Natural killer cell (primary cell): ENCODE measurements around the gene INPP5B. TPM values are rescaled to one million over a fixed set of nuclear protein-coding genes. Genes with fewer than 3 reads are reported as not detected.
A peak's percentile ranks its signal among the peaks of the same experiment; 100 is the strongest.

Experiments used
- ATAC-seq, 3 donors: fragments of 150-1000 bp in 2 of 3; fragments of 200-7000 bp in 1 of 3; cut with Tn5 transposase; 1 replicate in 1 of 3; 2 replicates in 2 of 3; pipeline ENCODE4 v1.10.0; 2021; ENCODE audit warnings: mild to moderate bottlenecking in 2 of 3, moderate library complexity in 2 of 3
- DNase-seq, 2 donors: peaks; one replicate each; pipeline versions ENCODE4 v3.0.0 to v3.0.0-alpha.2; 2013 to 2021; ENCODE audit warnings: mixed read lengths in 1 of 2
- H3K27ac ChIP-seq: one replicate; pipeline ENCODE4 v1.5.1; 2013; ENCODE audit warnings: mild to moderate bottlenecking, low read length
- H3K27me3 ChIP-seq: one replicate; pipeline ENCODE4 v1.6.1; 2013; ENCODE audit warnings: low read length; ENCODE audit not compliant: control insufficient read depth, insufficient read depth
- H3K36me3 ChIP-seq: one replicate; pipeline ENCODE4 v1.6.1; 2013; ENCODE audit warnings: low read length; ENCODE audit not compliant: control insufficient read depth, insufficient read depth
- H3K4me1 ChIP-seq: one replicate; pipeline ENCODE4 v1.6.1; 2013; ENCODE audit warnings: low read length; ENCODE audit not compliant: control insufficient read depth, insufficient read depth
- H3K4me3 ChIP-seq: one replicate; pipeline ENCODE4 v1.5.1; 2013; ENCODE audit warnings: low read length
- H3K9me3 ChIP-seq: one replicate; pipeline ENCODE4 v1.6.1; 2013; ENCODE audit warnings: low read length; ENCODE audit not compliant: control insufficient read depth, insufficient read depth
- H3K27ac Mint-ChIP-seq, 2 donors: one replicate each; pipeline ENCODE4 v1.8.0; 2022; ENCODE audit warnings: mild to moderate bottlenecking in 2 of 2, mixed read lengths in 2 of 2, moderate library complexity in 1 of 2
- H3K27me3 Mint-ChIP-seq, 2 donors: one replicate each; pipeline ENCODE4 v1.8.0; 2022; ENCODE audit warnings: low read depth in 2 of 2, mixed read lengths in 2 of 2
- H3K36me3 Mint-ChIP-seq: one replicate; pipeline ENCODE4 v1.8.0; 2022; ENCODE audit warnings: mixed read lengths
- H3K4me1 Mint-ChIP-seq, 2 donors: one replicate each; pipeline ENCODE4 v1.8.0; 2022; ENCODE audit warnings: mixed read lengths in 2 of 2
- H3K4me3 Mint-ChIP-seq: one replicate; pipeline ENCODE4 v1.8.0; 2022; ENCODE audit warnings: mild to moderate bottlenecking, moderate library complexity, mixed read lengths
- H3K9me3 Mint-ChIP-seq, 2 donors: one replicate each; pipeline ENCODE4 v1.8.0; 2022; ENCODE audit warnings: mixed read lengths in 2 of 2
- WGBS: methylation state at CpG from one replicate; pipeline ENCODE4 v1.1.7; 2013; ENCODE audit warnings: missing lambda C conversion rate; ENCODE audit not compliant: insufficient coverage; 5-methylcytosine and 5-hydroxymethylcytosine counted together
- intact Hi-C: fragments of 100-400 bp; cut with micrococcal nuclease; formaldehyde crosslinking; loops from one replicate; pipeline ENCODE4 v1.14.2; 2022
- total RNA-seq, 4 donors: library from RNA; stranded (reverse); fragments of 120-200 nt in 1 of 4; gene quantifications; one replicate each; pipeline versions ENCODE4 v1.2.3 to v1.2.4, GENCODE V29; 2013 to 2022
- TF ChIP-seq, protein P1 (sequence below): fragments of 200-600 bp; IDR thresholded peaks from one replicate; pipeline ENCODE4 v1.8.0; 2022; ENCODE audit warnings: antibody characterized with exemption

The INPP5B gene
- total RNA-seq, 3 donors from 2014 or later (not counting 1 experiment from before 2014, with no cell fraction given) = 34.0 to 66.2 (median 54.7) TPM

DNA sequence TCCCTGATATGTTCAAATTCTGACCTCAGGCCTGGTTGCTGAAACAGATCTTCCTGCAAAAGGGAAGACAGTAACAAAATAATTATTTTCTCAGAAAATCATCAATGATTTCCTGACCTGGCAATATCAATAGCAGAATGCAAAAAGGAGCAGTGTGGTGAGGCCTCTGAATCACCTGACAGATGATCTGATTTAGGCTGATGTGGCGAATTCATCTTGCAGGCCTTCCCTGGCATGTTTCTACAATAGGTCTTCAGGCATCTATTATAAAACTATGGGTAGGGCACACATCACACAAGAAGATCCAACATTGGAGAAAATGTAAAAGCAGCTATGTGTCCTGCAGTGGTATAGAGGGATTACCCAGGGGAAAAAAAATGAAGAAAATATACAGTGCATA, 80.4 kb downstream of the INPP5B start:
- Histone ChIP-seq H3K4me3 (no peak overlapping the region), H3K9me3 (no peaks in the 10 kb centered on the region), H3K4me1 (no peaks in the 10 kb centered on the region), H3K27me3 (no peaks in the 10 kb centered on the region), H3K36me3 (peaks cover 56% of the 10 kb centered on the region), H3K27ac (no peak overlapping the region)
- WGBS = 100% methylated on average over 1 of the region's 1 CpG
- H3K4me1 Mint-ChIP-seq = no peaks in the 10 kb centered on the region
- no peaks in the 10 kb centered on the region for H3K27me3 Mint-ChIP-seq
- intact Hi-C loops = no loop called here
- ATAC-seq = no peak
- no peak overlapping the region for H3K27ac Mint-ChIP-seq
- DNase-seq = no peak
- no peaks in the 10 kb centered on the region for H3K9me3 Mint-ChIP-seq
- no peak overlapping the region for H3K4me3 Mint-ChIP-seq
- H3K36me3 Mint-ChIP-seq = peaks cover 12% of the 10 kb centered on the region
- TF ChIP-seq, protein P1, sequence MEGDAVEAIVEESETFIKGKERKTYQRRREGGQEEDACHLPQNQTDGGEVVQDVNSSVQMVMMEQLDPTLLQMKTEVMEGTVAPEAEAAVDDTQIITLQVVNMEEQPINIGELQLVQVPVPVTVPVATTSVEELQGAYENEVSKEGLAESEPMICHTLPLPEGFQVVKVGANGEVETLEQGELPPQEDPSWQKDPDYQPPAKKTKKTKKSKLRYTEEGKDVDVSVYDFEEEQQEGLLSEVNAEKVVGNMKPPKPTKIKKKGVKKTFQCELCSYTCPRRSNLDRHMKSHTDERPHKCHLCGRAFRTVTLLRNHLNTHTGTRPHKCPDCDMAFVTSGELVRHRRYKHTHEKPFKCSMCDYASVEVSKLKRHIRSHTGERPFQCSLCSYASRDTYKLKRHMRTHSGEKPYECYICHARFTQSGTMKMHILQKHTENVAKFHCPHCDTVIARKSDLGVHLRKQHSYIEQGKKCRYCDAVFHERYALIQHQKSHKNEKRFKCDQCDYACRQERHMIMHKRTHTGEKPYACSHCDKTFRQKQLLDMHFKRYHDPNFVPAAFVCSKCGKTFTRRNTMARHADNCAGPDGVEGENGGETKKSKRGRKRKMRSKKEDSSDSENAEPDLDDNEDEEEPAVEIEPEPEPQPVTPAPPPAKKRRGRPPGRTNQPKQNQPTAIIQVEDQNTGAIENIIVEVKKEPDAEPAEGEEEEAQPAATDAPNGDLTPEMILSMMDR = no peak

GRCh38 chr1:37865348-37866120, 81.3 kb downstream of the INPP5B start:
- intact Hi-C loops = no loop called here
- Histone ChIP-seq H3K4me1 (no peaks in the 10 kb centered on the region), H3K9me3 (no peaks in the 10 kb centered on the region), H3K27ac (no peak overlapping the region), H3K27me3 (no peaks in the 10 kb centered on the region), H3K36me3 (peaks cover 54% of the 10 kb centered on the region), H3K4me3 (no peak overlapping the region)
- no peak for ATAC-seq
- WGBS = 93% methylated on average over 6 of the region's 6 CpGs
- TF ChIP-seq, protein P1 = no peak
- H3K9me3 Mint-ChIP-seq = no peaks in the 10 kb centered on the region
- no peaks in the 10 kb centered on the region for H3K27me3 Mint-ChIP-seq
- peaks cover 12% of the 10 kb centered on the region for H3K36me3 Mint-ChIP-seq
- no peak overlapping the region for H3K27ac Mint-ChIP-seq
- no peaks in the 10 kb centered on the region for H3K4me1 Mint-ChIP-seq
- H3K4me3 Mint-ChIP-seq = no peak overlapping the region
- no peak for DNase-seq

- intact Hi-C loops = no loop called here
- H3K36me3 Mint-ChIP-seq = peaks cover 15% of the 10 kb centered on the region
These were observed 84.5 kb downstream of the INPP5B start for GRCh38 chr1:37862330-37862729.

More at GRCh38 chr1:37862330-37862729, 84.5 kb downstream of the INPP5B start:
- TF ChIP-seq, protein P1 = no peak
- Histone ChIP-seq H3K4me1 (peaks cover 14% of the 10 kb centered on the region), H3K9me3 (no peaks in the 10 kb centered on the region), H3K27me3 (no peaks in the 10 kb centered on the region), H3K36me3 (peaks cover 36% of the 10 kb centered on the region), H3K27ac (no peak overlapping the region), H3K4me3 (no peak overlapping the region)
- Mint-ChIP-seq H3K9me3 (no peaks in the 10 kb centered on the region), H3K4me3 (peak overlapping the region; percentile 52), H3K27me3 (no peaks in the 10 kb centered on the region), H3K27ac (no peak overlapping the region), H3K4me1 (peaks cover 22 to 24% of the 10 kb centered on the region in 2 donors)
- no peak for ATAC-seq
- WGBS = 82% methylated on average over 3 of the region's 3 CpGs
- DNase-seq = no peak
